ENCODE results near the gene GPATCH2L.

DNA sequence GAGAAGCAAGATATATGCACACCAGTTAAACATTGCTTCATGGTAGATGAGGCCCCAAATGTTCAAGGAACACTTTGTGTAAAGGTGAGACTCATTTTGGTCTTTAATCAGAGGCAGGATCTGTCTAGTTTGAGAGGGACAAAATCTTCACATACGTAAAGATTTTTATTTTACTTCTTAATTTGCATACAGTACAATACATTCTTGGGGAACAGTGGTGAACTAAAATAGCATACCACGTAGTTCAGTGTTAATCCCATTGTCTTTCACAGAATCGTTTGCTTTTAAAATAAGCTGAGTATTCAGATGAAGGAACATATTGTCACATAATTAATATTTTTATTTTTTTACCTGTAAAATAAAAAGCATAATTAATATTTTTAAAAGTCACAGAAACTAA is 43.3 kb downstream of the GPATCH2L start:
- TF ChIP-seq CTCF (IDR thresholded peaks at IDR 0.05), result no peak
- no peak for TF ChIP-seq POLR2A (IDR thresholded peaks at IDR 0.05)
